GM20000 (cell line): ENCODE data around the gene EFCAB8.

ENCODE experiments used
- DNase-seq: peaks from one replicate; pipeline ENCODE4 v3.0.0; 2012; ENCODE audit warnings: low spot score
- CTCF ChIP-seq: IDR thresholded peaks from 2 replicates; pipeline ENCODE4 v1.5.1; 2012; ENCODE audit warnings: mild to moderate bottlenecking, control low read depth; ENCODE audit errors: extremely low read depth, missing control alignments

Gene EFCAB8

GRCh38 chr20:32965115-32965514 is 106.4 kb downstream of the EFCAB8 start:
- no peak for DNase-seq
- TF ChIP-seq CTCF: no peak

- DNase-seq: no peak
Observed at GRCh38 chr20:32965581-32966373, 107.1 kb downstream of the EFCAB8 start.

GRCh38 chr20:32966382-32966781 is 107.7 kb downstream of the EFCAB8 start:
- no peak for TF ChIP-seq CTCF
- DNase-seq: no peak

More at GRCh38 chr20:32965581-32966373, 107.1 kb downstream of the EFCAB8 start:
- no peak for TF ChIP-seq CTCF

DNA sequence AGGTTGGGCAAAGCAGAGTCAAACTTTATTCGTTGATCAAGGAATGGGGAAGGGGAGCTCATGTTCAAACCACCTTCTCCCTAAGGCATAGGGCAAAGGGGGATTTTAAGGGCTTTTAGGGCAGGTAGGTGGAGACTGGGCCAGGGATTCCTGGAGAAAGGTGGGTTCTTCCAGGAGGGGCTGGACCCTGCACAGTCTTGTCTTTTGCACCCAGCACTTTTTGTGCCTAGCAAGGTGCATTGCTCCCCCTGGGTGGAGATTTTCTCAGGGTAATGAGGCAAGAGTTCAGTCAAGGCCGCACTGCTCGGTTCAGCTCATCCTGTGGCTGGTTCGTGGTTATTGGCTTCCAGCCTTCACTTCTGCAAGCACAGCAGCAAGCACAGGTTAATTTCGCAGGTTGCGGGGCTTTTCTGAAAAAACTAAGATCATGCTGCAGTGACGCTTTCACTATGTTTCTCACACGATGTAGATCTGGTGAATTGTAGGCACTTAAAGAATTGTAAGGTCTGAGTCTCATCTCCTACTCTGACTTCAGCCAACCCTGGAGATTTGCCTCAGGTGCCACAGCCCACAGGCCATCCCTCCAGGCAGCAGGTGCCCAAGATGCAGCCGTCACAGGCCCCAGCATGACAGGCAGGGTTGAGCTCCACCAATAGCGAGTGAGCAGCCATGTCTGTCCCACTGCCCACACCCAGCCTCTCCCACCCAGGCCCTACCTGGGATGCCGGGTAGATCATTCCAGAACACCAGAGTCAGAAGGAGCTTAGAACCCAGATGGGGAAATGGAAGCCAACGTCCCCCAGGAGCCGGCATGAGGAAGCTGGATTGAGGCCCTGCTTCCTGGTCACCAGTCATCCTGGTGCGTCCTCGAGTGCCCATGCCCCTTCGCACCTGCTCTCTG is 108.4 kb downstream of the EFCAB8 start:
- no peak for TF ChIP-seq CTCF
- no peak for DNase-seq

- no peak for TF ChIP-seq CTCF
- no peak for DNase-seq
Observed at GRCh38 chr20:32967961-32968457, 109.3 kb downstream of the EFCAB8 start.

- DNase-seq: no peak
- no peak for TF ChIP-seq CTCF
Observed at GRCh38 chr20:32968478-32969241, 109.9 kb downstream of the EFCAB8 start.
